DND-41 (cell line): ENCODE measurements around the gene OST4.

ENCODE experiments used
- EZH2 ChIP-seq: IDR thresholded peaks from 3 replicates; pipeline ENCODE4 v1.6.1; 2012; ENCODE audit warnings: borderline replicate concordance, low read depth, mild to moderate bottlenecking, moderate library complexity, low read length, inconsistent platforms; ENCODE audit not compliant: severe bottlenecking
- TF ChIP-seq, protein P1 (sequence below): IDR thresholded peaks from 2 replicates; pipeline ENCODE4 v1.5.1; 2012; ENCODE audit warnings: borderline replicate concordance, low read length, moderate library complexity, mild to moderate bottlenecking; ENCODE audit not compliant: poor library complexity, severe bottlenecking; ENCODE audit errors: extremely low read depth

DNA sequence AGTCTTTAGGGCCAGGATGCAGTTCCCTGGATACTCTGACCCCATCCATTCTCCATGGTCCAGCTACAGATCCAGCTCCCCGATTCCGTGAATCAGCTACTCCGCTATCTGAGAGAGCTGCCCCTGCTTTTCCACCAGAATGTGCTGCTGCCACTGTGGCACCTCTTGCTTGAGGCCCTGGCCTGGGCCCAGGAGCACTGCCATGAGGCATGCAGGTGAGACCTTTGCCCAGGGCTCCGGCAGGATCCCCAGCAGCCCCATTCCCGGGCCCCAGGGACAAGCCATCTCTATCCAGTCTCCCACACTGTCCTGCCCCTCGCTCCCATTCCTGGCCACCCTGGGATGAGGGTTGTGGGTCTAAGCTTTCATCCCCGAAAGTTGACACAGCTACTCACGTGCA lies 31.2 kb downstream of the OST4 start:
- TF ChIP-seq, protein P1, sequence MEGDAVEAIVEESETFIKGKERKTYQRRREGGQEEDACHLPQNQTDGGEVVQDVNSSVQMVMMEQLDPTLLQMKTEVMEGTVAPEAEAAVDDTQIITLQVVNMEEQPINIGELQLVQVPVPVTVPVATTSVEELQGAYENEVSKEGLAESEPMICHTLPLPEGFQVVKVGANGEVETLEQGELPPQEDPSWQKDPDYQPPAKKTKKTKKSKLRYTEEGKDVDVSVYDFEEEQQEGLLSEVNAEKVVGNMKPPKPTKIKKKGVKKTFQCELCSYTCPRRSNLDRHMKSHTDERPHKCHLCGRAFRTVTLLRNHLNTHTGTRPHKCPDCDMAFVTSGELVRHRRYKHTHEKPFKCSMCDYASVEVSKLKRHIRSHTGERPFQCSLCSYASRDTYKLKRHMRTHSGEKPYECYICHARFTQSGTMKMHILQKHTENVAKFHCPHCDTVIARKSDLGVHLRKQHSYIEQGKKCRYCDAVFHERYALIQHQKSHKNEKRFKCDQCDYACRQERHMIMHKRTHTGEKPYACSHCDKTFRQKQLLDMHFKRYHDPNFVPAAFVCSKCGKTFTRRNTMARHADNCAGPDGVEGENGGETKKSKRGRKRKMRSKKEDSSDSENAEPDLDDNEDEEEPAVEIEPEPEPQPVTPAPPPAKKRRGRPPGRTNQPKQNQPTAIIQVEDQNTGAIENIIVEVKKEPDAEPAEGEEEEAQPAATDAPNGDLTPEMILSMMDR, result no peak
- no peak for TF ChIP-seq EZH2
